ENCODE results near the gene ZMYND15. TPM values are rescaled to one million over a fixed set of nuclear protein-coding genes. Genes with fewer than 3 reads are reported as not detected.

The ZMYND15 gene
- total RNA-seq, 1 experiment from 2014 or later: 0.42 TPM

- Histone ChIP-seq H3K4ac (ENCODE audit: low read depth, low read length) (no peak overlapping the region), H3K79me1 (ENCODE audit: insufficient read depth, low read depth, low read length, poor library complexity, severe bottlenecking) (no peaks in the 10 kb centered on the region), H3K18ac (ENCODE audit: insufficient read length, low read depth, low read length) (no peak overlapping the region), H3K9me3 (ENCODE audit: control insufficient read depth, low read depth, low read length) (no peaks in the 10 kb centered on the region), H3K14ac (ENCODE audit: insufficient read depth, low read length) (no peak overlapping the region), H3K23ac (ENCODE audit: insufficient read length, low read depth, low read length) (no peak overlapping the region), H3T11ph (ENCODE audit: low read length) (no peak overlapping the region), H2BK12ac (ENCODE audit: insufficient read length, low read depth, low read length) (no peak overlapping the region), H2AK5ac (ENCODE audit: insufficient read length, low read length) (no peak overlapping the region), H3K9ac (ENCODE audit: extremely low read depth, insufficient read length, low read length) (no peak overlapping the region), H3K27me3 (ENCODE audit: insufficient read depth, low read length) (peaks cover 35% of the 10 kb centered on the region), H4K8ac (replicated peaks; ENCODE audit: insufficient read length, low read depth, low read length) (no peak overlapping the region), H2AFZ (ENCODE audit: low read length) (no peak overlapping the region), H2BK20ac (ENCODE audit: low read depth, low read length, poor library complexity, severe bottlenecking) (no peak overlapping the region), H2BK5ac (ENCODE audit: insufficient read length, low read length) (no peak overlapping the region), H2BK15ac (ENCODE audit: low read depth, low read length) (no peak overlapping the region), H4K20me1 (ENCODE audit: control insufficient read depth, insufficient read depth, insufficient read length) (no peaks in the 10 kb centered on the region), H3K56ac (ENCODE audit: insufficient read length, low read depth, low read length) (no peak overlapping the region), H4K91ac (ENCODE audit: insufficient read length, low read depth, low read length) (no peak overlapping the region), H3K79me2 (ENCODE audit: insufficient read depth, low read length) (no peaks in the 10 kb centered on the region), H3K23me2 (ENCODE audit: insufficient read length, low read depth, low read length, poor library complexity, severe bottlenecking) (peaks cover 11% of the 10 kb centered on the region), H3K4me2 (ENCODE audit: insufficient read depth, insufficient read length, low read length) (peak overlapping the region; percentile 72), H3K27ac (ENCODE audit: insufficient read length, low read depth, low read length) (no peak overlapping the region), H3K4me1 (ENCODE audit: insufficient read depth, low read length) (no peaks in the 10 kb centered on the region), H2BK120ac (ENCODE audit: low read depth, low read length, poor library complexity, severe bottlenecking) (no peak overlapping the region), H4K5ac (ENCODE audit: insufficient read length, low read depth, low read length) (no peak overlapping the region)
- Mint-ChIP-seq H3K4me1 (peaks cover 14 to 20% of the 10 kb centered on the region in 2 experiments), H3K4me3 (peak overlapping the region; percentile 61 to 78), H3K36me3 (ENCODE audit: insufficient read depth in 1 of 3, low read depth in 3 of 3) (peaks cover 0 to 3% (median 0%) of the 10 kb centered on the region in 3 experiments; a peak in 1 of 7 replicates), H3K9me3 (no peaks in the 10 kb centered on the region), H3K27ac (peak overlapping the region in 1 of 3 experiments; percentile 32; a peak in 1 of 7 replicates), H3K27me3 (ENCODE audit: low read depth) (peaks cover 97% of the 10 kb centered on the region)
- no CpG with 5 or more reads among the region's 13 CpGs for WGBS (ENCODE audit: extremely low coverage, insufficient read length, low lambda C conversion rate)
- no peak for TF ChIP-seq CTCF (conservative IDR thresholded peaks at IDR 0.05)
- DNase-seq: no peak
These were observed 355 bp downstream of the ZMYND15 start for GRCh38 chr17:4740025-4740351.
